GM23338 (cell line): Measurements from ENCODE around the gene SPATA31D3. TPM values are rescaled to one million over a fixed set of nuclear protein-coding genes. Genes with fewer than 3 reads are reported as not detected.

Experiments
- ATAC-seq: fragments of 200-7000 bp; cut with Tn5 transposase; 3 replicates; pipeline ENCODE4 v1.9.1; 2020
- DNase-seq: peaks from one replicate; pipeline ENCODE4 v3.0.0-alpha.2; 2015; ENCODE audit warnings: low spot score
- H2AFZ ChIP-seq: fragments of 200-600 bp; sonication (generic); 2 replicates; pipeline ENCODE4 v1.8.0; 2016; ENCODE audit warnings: antibody characterized with exemption, mild to moderate bottlenecking, moderate library complexity
- H3F3A ChIP-seq: fragments of 200-600 bp; sonication (generic); replicated peaks from 2 replicates; pipeline ENCODE4 v1.8.0; 2017; ENCODE audit warnings: antibody characterized with exemption, mixed run types, low read depth
- H3K27ac ChIP-seq: fragments of 200-600 bp; sonication (generic); 2 replicates; pipeline ENCODE4 v1.6.1; 2016; ENCODE audit warnings: low read depth
- H3K27me3 ChIP-seq: fragments of 200-600 bp; sonication (generic); 2 replicates; pipeline ENCODE4 v1.8.0; 2016; ENCODE audit warnings: mild to moderate bottlenecking, mixed run types, moderate library complexity; ENCODE audit not compliant: insufficient read depth
- H3K36me3 ChIP-seq: fragments of 200-600 bp; sonication (generic); 2 replicates; pipeline ENCODE4 v1.8.0; 2016; ENCODE audit warnings: mild to moderate bottlenecking; ENCODE audit not compliant: insufficient read depth
- H3K4me1 ChIP-seq: fragments of 200-600 bp; sonication (generic); 2 replicates; pipeline ENCODE4 v1.8.0; 2016; ENCODE audit warnings: mild to moderate bottlenecking, moderate library complexity; ENCODE audit not compliant: insufficient read depth
- H3K4me2 ChIP-seq: fragments of 200-600 bp; sonication (generic); 2 replicates; pipeline ENCODE4 v1.7.1; 2017; ENCODE audit warnings: mixed run types
- H3K4me3 ChIP-seq: fragments of 200-600 bp; sonication (generic); 2 replicates; pipeline ENCODE4 v1.6.1; 2016; ENCODE audit warnings: mixed run types
- H3K79me2 ChIP-seq: fragments of 200-600 bp; sonication (generic); replicated peaks from 2 replicates; pipeline ENCODE4 v1.8.0; 2017; ENCODE audit warnings: mild to moderate bottlenecking; ENCODE audit not compliant: insufficient read depth
- H3K9me2 ChIP-seq: fragments of 200-600 bp; sonication (generic); 2 replicates; pipeline ENCODE4 v1.8.0; 2017; ENCODE audit not compliant: insufficient read depth
- H4K20me1 ChIP-seq: fragments of 200-600 bp; sonication (generic); replicated peaks from 2 replicates; pipeline ENCODE4 v1.8.0; 2017; ENCODE audit warnings: mild to moderate bottlenecking; ENCODE audit not compliant: insufficient read depth
- H3K27ac Mint-ChIP-seq: 2 replicates; pipeline ENCODE4 v1.8.0; 2020; ENCODE audit warnings: inconsistent platforms, mild to moderate bottlenecking, moderate library complexity, mixed read lengths
- H3K27me3 Mint-ChIP-seq: 3 replicates; pipeline ENCODE4 v1.8.0; 2022; ENCODE audit warnings: low read depth, mild to moderate bottlenecking, moderate library complexity, mixed read lengths, inconsistent platforms; ENCODE audit not compliant: insufficient read depth, poor library complexity
- H3K36me3 Mint-ChIP-seq: 3 replicates; pipeline ENCODE4 v1.8.0; 2021; ENCODE audit warnings: low read depth, mild to moderate bottlenecking, inconsistent platforms, moderate library complexity, mixed read lengths
- H3K4me1 Mint-ChIP-seq: 3 replicates; pipeline ENCODE4 v1.8.0; 2020; ENCODE audit warnings: mild to moderate bottlenecking, inconsistent platforms, mixed read lengths
- H3K4me3 Mint-ChIP-seq: 3 replicates; pipeline ENCODE4 v1.8.0; 2021; ENCODE audit warnings: moderate library complexity, mild to moderate bottlenecking, inconsistent platforms, mixed read lengths
- H3K9me3 Mint-ChIP-seq: 3 replicates; pipeline ENCODE4 v1.8.0; 2020; ENCODE audit warnings: moderate library complexity, mild to moderate bottlenecking, inconsistent platforms, mixed read lengths
- CREB1 ChIP-seq: fragments of 250-450 bp; sonication (Bioruptor Pico); IDR thresholded peaks from 2 replicates; pipeline ENCODE4 v1.5.0; 2020; ENCODE audit warnings: low read depth, mild to moderate bottlenecking, moderate library complexity
- CTCF ChIP-seq, 2 experiments: fragments of 200-600 bp in 1 of 2; sonication (generic) in 1 of 2; conservative IDR thresholded peaks; 2 replicates each; pipeline versions ENCODE4 v1.5.1 to v1.6.1; 2016 to 2017; ENCODE audit warnings: antibody characterized with exemption in 2 of 2, low read depth in 2 of 2, mild to moderate bottlenecking in 2 of 2, moderate library complexity in 1 of 2
- ETS1 ChIP-seq: IDR thresholded peaks from 2 replicates; pipeline ENCODE4 v1.6.1; 2016; ENCODE audit warnings: antibody characterized with exemption
- EZH2 ChIP-seq: fragments of 200-600 bp; sonication (generic); IDR thresholded peaks from one replicate; pipeline ENCODE4 v1.8.0; 2017; ENCODE audit warnings: antibody characterized with exemption, mild to moderate bottlenecking, low read depth; ENCODE audit not compliant: unreplicated experiment
- EZH2phosphoT487 ChIP-seq: fragments of 200-600 bp; sonication (generic); IDR thresholded peaks from one replicate; pipeline ENCODE4 v1.8.1; 2018; ENCODE audit warnings: antibody characterized with exemption; ENCODE audit not compliant: unreplicated experiment
- JUNB ChIP-seq: IDR thresholded peaks from one replicate; pipeline ENCODE4 v1.6.1; 2016; ENCODE audit warnings: antibody characterized with exemption; ENCODE audit not compliant: unreplicated experiment
- NANOG ChIP-seq: IDR thresholded peaks from 2 replicates; pipeline ENCODE4 v1.6.1; 2016; ENCODE audit warnings: antibody characterized with exemption, borderline replicate concordance
- REST ChIP-seq: IDR thresholded peaks from one replicate; pipeline ENCODE4 v1.6.1; 2018; ENCODE audit warnings: antibody characterized with exemption; ENCODE audit not compliant: unreplicated experiment
- STAT1 ChIP-seq: IDR thresholded peaks from one replicate; pipeline ENCODE4 v1.6.1; 2016; ENCODE audit warnings: antibody characterized with exemption; ENCODE audit not compliant: unreplicated experiment
- ZNF114 ChIP-seq: fragments of 250-450 bp; sonication (Bioruptor Pico); IDR thresholded peaks from 2 replicates; pipeline ENCODE4 v1.5.0; 2020; ENCODE audit warnings: mild to moderate bottlenecking, moderate library complexity
- ZNF331 ChIP-seq: fragments of 250-450 bp; sonication (Bioruptor Pico); IDR thresholded peaks from 2 replicates; pipeline ENCODE4 v1.5.0; 2020; ENCODE audit warnings: low read depth, mild to moderate bottlenecking, moderate library complexity
- polyA plus RNA-seq: library from polyadenylated mRNA; unstranded; fragments of >200 nt; fragmentation: Nextera tagmentation; extraction: Ambion mirVana; gene quantifications from 2 replicates; pipeline ENCODE4 v1.2.1, GENCODE V29; 2016
- total RNA-seq: library from RNA; depleted of rRNA; stranded (reverse); fragments of >200 nt; shearing (Covaris generic); gene quantifications from 2 replicates; pipeline ENCODE4 v1.2.3, GENCODE V29; 2014

SPATA31D3 gene
- total and polyA plus RNA-seq, 2 experiments from 2014 or later = not detected

- no peaks in the 10 kb centered on the region for H3K27me3 Mint-ChIP-seq
- Histone ChIP-seq H3K79me2 (no peaks in the 10 kb centered on the region), H4K20me1 (no peaks in the 10 kb centered on the region), H3K27ac (no peak overlapping the region), H3K27me3 (no peaks in the 10 kb centered on the region), H3K9me2 (0 out of 2 replicates have a peak, but pooled peaks cover 3% of the 10 kb centered on the region), H3K4me1 (no peaks in the 10 kb centered on the region), H3F3A (no peaks in the 10 kb centered on the region), H3K4me3 (no peak overlapping the region), H2AFZ (peak overlapping the region; percentile 52; the same call in 1 of the 2 replicates), H3K4me2 (no peak overlapping the region), H3K36me3 (no peaks in the 10 kb centered on the region)
- no peaks in the 10 kb centered on the region; the same call in 1 of the 3 replicates for H3K9me3 Mint-ChIP-seq
- peak; percentile 30 for DNase-seq
- no peaks in the 10 kb centered on the region for H3K36me3 Mint-ChIP-seq
- 0 out of 3 replicates have a peak, but pooled peaks have one; percentile 28 for ATAC-seq
- no peak overlapping the region for H3K4me3 Mint-ChIP-seq
- no peak for TF ChIP-seq ZNF331
- TF ChIP-seq STAT1 = no peak
- no peak for TF ChIP-seq NANOG
- TF ChIP-seq ZNF114 = no peak
- no peak for TF ChIP-seq ETS1
- peak; percentile 16 to 47; a peak in 2 of 4 replicates for TF ChIP-seq CTCF (conservative IDR thresholded peaks at IDR 0.05; ENCODE audit: low read depth in 2 of 2)
- H3K4me1 Mint-ChIP-seq = no peaks in the 10 kb centered on the region
- H3K27ac Mint-ChIP-seq = no peak overlapping the region
These were observed 33.1 kb downstream of the SPATA31D3 start for GRCh38 chr9:81976351-81976750.

- TF ChIP-seq ZNF331 = no peak
- TF ChIP-seq STAT1 = no peak
- TF ChIP-seq CREB1 (CRISPR knock-in tag) = no peak
- no peak for TF ChIP-seq EZH2phosphoT487
- no peak for TF ChIP-seq EZH2
- no peak for TF ChIP-seq REST
- TF ChIP-seq JUNB = no peak
- TF ChIP-seq ETS1 = no peak
- no peak for TF ChIP-seq CTCF (conservative IDR thresholded peaks at IDR 0.05; ENCODE audit: low read depth in 2 of 2)
- no peaks in the 10 kb centered on the region for H3K36me3 Mint-ChIP-seq
- Histone ChIP-seq H3K4me3 (no peak overlapping the region), H3K4me2 (no peak overlapping the region), H3F3A (no peaks in the 10 kb centered on the region), H3K27ac (no peak overlapping the region), H3K9me2 (no peaks in the 10 kb centered on the region), H3K36me3 (no peaks in the 10 kb centered on the region), H4K20me1 (no peaks in the 10 kb centered on the region), H3K27me3 (no peaks in the 10 kb centered on the region), H3K79me2 (no peaks in the 10 kb centered on the region), H3K4me1 (no peaks in the 10 kb centered on the region), H2AFZ (no peak overlapping the region)
- DNase-seq (no peak), ATAC-seq (no peak)
- H3K4me3 Mint-ChIP-seq = no peak overlapping the region
- H3K9me3 Mint-ChIP-seq = no peaks in the 10 kb centered on the region; the same call in 2 of the 3 replicates
- no peaks in the 10 kb centered on the region for H3K4me1 Mint-ChIP-seq
- H3K27me3 Mint-ChIP-seq = no peaks in the 10 kb centered on the region
- no peak overlapping the region for H3K27ac Mint-ChIP-seq
These were observed 35.9 kb downstream of the SPATA31D3 start for GRCh38 chr9:81979196-81979595.
